GM19372 (cell line): ENCODE results near the gene SH2D6.
"Not testable (repeated sequence)": the region's sequence is repeated elsewhere in the genome, so short reads cannot be mapped to it uniquely, and the experiment has no call there.

ENCODE experiments used
- ATAC-seq: cut with Tn5 transposase; IDR thresholded peaks from one replicate; pipeline ENCODE4 v1.9.1; 2021; ENCODE audit warnings: mild to moderate bottlenecking, low read depth, moderate library complexity; ENCODE audit not compliant: unreplicated experiment

Gene SH2D6

DNA sequence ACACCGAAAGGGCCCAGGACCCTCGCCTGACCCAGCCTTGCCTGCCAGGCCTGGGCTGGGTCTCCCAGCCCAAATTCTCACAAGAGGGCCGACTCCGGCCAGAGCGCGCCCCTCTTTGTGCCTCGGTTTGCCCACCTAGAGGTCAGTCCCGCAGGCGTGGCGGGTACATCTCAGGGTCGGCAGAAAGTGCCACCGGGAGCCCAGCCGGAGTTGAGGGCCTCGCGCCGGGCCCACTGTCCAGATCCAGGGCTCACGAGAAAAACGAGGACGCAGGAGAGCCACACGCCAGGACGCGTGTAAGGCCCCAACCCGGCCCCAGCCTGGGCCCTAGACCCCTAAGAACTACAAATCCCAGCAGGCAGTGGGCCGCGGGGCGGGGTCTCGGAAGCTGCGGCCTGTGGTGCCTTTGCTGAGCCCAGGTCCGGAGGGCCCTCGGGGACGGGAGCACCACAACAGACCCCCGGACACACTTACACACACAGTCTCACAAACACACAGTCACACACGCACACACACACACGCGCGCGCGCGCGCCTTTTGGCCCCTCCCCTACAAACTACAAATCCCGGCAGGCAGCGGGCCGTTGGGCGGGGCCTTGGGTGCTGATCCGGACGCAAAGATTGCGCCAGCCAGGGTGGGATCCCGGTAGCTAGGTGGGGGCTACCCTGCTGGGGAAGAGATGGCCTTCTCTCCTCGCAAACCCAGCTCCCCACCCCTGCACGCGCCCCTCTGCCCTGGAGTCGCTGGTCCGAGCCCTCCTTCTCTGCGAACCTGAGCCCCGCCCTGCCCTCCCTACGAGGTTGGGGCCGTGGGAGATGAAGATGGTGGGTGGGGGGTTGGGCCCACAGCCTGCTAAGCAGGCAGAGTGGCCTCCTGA lies at the start of gene SH2D6:
Gene SH2D6 (plus strand): TSS at position 583 of the 877 bp plus-strand sequence. CDS start 10,752 bp downstream, outside the sequence.
- peak; percentile 75 for ATAC-seq

DNA sequence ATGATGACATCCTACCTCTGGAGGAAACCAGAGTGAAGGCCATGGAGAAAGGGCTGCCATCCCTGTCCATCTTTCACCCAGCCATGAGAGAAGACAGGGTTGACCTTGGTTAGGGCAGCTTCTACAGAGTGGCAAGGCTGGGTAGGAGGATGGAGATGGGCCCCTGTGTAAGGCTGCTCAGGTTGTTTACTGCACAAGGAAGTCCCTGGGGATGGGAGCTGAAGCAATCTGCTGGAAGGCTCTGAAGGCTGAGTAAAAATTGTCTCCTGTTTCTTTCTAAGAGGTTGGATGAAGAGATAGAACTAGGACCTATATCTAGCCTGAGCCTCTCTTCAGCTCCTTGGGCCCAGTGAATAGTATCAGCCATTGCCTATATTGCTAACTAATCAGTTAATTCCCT lies 49.6 kb upstream of the SH2D6 start:
- ATAC-seq = no peak

- no peak for ATAC-seq
Measured at GRCh38 chr2:85369500-85369899, 49.0 kb upstream of the SH2D6 start.

GRCh38 chr2:85371045-85371444 lies 47.5 kb upstream of the SH2D6 start:
- no peak for ATAC-seq

DNA sequence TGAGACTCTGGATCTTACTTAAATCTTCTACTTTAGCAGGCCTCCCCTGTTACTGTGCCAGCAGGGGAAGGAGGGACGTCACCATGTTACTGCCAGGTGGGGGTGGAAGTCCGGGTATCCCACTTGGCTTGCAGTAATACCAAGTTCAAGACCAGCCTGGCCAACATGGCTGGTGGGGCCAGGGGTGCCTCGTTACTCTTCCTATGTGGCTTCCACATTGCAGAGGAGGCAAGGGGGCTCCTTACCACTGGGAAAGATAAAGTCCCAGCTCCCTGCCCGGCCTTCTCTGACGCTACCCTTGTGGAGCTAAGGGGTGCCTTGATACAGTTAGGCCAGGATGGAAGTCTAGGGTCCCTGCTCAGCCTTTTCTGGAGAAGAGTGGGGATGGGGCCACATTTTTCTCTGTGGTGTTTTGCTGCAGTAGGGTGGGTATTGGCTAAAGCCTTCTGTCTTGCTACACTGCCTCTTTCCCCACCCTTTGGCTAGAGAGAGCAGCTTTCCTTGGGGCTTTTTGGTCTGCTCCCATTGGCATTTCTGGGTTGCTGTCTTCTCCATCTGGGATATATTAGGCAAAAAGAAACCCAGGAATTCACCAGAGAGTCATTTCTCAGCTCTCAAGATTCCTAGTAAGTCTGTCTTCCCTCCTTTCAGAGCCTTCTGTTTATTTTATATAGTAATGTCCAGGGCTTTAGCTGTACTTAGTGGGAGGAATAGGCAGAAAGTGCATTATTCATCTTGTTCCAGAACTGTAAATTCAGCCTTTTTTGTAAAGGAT lies 42.0 kb upstream of the SH2D6 start:
- no peak for ATAC-seq

GRCh38 chr2:85377083-85377482 lies 41.4 kb upstream of the SH2D6 start:
- ATAC-seq = no peak

GRCh38 chr2:85378257-85378656 lies 40.3 kb upstream of the SH2D6 start:
- ATAC-seq = no peak

GRCh38 chr2:85380048-85380447 lies 38.5 kb upstream of the SH2D6 start:
- no peak for ATAC-seq

- not testable (repeated sequence) for ATAC-seq
Measured at GRCh38 chr2:85383151-85383550, 35.4 kb upstream of the SH2D6 start.

DNA sequence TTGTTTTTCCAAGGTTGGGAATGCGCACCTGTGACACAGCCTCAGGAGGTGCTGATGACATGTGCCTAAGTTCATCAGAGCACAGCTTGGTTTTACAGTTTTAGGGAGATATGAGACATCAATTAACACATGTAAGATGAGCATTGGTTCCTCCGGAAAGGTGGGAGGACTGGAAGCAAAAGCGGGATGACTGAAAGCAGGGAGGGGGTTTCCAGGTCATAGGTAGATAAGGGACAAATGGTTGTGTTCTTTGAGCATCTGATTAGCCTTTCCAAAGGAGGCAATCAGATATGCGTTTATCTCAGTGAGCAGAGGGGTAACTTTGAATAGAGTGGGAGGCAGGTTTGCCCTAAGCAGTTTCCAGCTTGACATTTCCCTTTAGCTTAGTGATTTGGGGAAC lies 34.7 kb upstream of the SH2D6 start:
- ATAC-seq = no peak

DNA sequence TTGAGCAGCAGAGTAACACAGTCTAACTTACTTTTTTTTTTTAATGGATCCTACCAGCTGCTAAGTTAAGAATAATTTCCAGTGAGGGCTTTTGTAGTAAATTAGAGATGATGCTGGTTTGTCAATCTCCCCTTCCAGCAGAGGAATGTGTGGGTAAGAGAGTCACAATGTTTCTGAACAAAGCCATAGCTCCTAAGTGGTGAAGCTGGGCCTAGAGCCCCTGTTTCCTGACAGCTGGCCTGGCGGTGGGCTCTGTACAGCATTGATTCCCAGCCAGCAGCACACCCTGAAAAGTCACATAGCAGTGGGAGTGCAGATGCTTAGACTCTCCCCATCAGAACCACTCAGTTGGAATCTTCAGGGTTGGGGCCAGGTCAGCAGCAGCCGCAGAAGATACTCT lies 32.8 kb upstream of the SH2D6 start:
- no peak for ATAC-seq

- ATAC-seq = no peak
Measured at GRCh38 chr2:85387754-85388153, 30.8 kb upstream of the SH2D6 start.

- no peak for ATAC-seq
Measured at GRCh38 chr2:85388878-85389538, 29.5 kb upstream of the SH2D6 start.

DNA sequence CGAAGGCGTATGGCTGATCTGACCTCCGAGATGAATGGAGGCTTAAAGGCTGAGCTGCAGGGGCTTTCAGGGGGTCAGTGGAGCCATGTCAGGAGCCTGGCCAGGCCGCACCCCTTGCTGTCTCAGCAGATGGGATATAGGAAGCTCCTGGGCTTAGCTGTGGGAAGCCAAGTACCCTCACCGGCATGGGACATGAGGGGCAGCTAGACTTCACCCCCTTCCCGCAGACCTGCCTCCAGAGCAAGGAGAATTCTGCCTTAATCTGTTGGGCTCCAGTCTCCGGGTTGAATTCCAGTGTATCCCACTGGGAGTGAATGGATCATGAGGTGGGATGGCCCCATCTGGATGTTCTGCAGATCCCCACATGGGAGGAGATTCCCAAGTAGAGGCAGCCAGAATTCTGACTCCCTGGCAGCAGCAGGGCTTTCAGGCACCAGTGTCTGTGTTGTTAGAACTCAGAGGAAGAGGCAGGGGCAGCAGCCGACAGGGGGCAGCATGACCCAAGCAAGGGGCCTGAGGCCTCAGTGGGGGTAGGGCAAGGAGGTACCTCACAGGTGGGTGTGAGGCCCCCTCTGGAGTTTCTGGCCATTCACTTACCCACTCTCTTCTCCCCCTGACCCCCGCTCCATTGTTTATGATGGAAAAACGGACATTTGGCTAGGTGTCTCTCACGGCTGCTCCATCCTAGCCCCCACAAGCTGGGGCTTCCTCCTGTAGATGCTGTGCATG lies 27.4 kb upstream of the SH2D6 start:
- no peak for ATAC-seq

- no peak for ATAC-seq
Measured at GRCh38 chr2:85393836-85394235, 24.7 kb upstream of the SH2D6 start.

DNA sequence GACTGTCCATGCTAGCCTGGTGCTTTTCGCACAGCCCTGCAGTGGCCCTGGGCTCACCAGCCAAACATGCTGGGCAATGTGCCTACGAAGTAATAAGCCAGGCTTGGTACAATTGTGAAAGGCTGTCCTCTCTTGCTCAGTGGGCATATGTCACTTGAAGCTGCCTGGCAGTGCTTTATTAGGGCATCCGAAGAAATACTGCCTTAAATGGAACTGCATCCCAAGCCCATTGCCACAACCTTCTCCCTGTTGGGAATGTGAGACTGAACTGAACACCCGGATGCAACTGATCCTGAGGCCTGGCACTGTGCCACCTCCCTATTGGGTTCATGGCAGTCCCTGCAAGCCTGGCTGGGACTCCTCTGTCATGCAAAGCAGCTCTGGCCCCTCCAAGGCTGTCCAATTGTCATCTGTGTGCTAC lies 24.2 kb upstream of the SH2D6 start:
- ATAC-seq = no peak

DNA sequence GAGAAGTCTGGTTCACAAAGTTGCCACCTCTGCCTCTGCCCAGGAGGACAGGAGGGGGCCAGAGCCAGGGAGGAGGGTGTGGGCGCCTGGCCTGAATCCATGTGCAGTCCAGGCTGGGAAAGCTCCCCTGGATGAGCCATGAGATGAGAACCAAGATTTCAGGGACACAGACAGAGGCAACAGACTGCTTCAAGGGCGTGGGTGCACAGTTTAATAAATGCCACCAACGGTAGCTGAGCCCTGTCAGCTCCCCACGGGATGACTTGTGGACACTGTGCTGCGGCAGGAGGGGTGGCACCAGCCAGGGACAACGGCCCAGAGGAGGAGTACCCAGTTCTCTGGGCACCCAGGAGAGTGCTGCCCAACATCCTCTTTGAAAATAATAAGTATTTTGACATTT lies 23.5 kb upstream of the SH2D6 start:
- ATAC-seq = no peak

- ATAC-seq = no peak
Measured at GRCh38 chr2:85395912-85396475, 22.5 kb upstream of the SH2D6 start.

- no peak for ATAC-seq
Measured at GRCh38 chr2:85396531-85397470, 21.7 kb upstream of the SH2D6 start.
